Endothelial cell of umbilical vein (primary cell): ENCODE results near the gene SLFN12L. TPM values are rescaled to one million over a fixed set of nuclear protein-coding genes. Genes with fewer than 3 reads are reported as not detected.

Experiments used
- BruUV-seq: library from RNA; stranded (reverse); fragments of 400-500 nt; replicated peaks from 2 replicates; lab custom pipeline; 2021; lab: Mats Ljungman, UMichigan
- CTCF ChIA-PET: fragments of 300-600, 350-600 bp; sonication (Branson Sonifier 250); formaldehyde crosslinking; loops from one replicate; lab custom pipeline; 2021; ENCODE audit warnings: antibody characterized with exemption, inconsistent platforms; lab: Charles Lee
- POLR2A ChIA-PET: fragments of 300-600, 350-600 bp; sonication (Branson Sonifier 250); formaldehyde crosslinking; loops from one replicate; lab custom pipeline; 2021; ENCODE audit warnings: antibody characterized with exemption, inconsistent platforms; lab: Charles Lee
- DNase-seq: peaks from one replicate; pipeline ENCODE4 v3.0.0-alpha.2; 2011; ENCODE audit warnings: low read depth, low spot score
- FAIRE-seq: peaks from 2 replicates; lab custom pipeline; 2011; peaks lifted over from hg19 to GRCh38; lab: Jason Lieb, UNC
- H2AFZ ChIP-seq: 2 replicates; pipeline ENCODE4 v1.6.0; 2012; ENCODE audit warnings: low read depth, low read length, control low read depth, inconsistent platforms
- H3K27ac ChIP-seq: 2 replicates; pipeline ENCODE4 v1.5.1; 2011; ENCODE audit warnings: low read depth, mild to moderate bottlenecking, control low read depth, low read length, moderate library complexity; ENCODE audit not compliant: insufficient read depth
- H3K27me3 ChIP-seq, 2 experiments: 2 replicates each; pipeline versions ENCODE4 v1.6.0 to v1.6.1; 2011; ENCODE audit warnings: low read length in 2 of 2, mixed read lengths in 1 of 2; ENCODE audit not compliant: control insufficient read depth in 2 of 2, insufficient read depth in 2 of 2
- H3K36me3 ChIP-seq, 2 experiments: 2 replicates in 1 of 2; 3 replicates in 1 of 2; pipeline ENCODE4 v1.5.1; 2011; ENCODE audit warnings: low read length in 2 of 2, mild to moderate bottlenecking in 1 of 2, moderate library complexity in 1 of 2; ENCODE audit not compliant: control insufficient read depth in 2 of 2, insufficient read depth in 2 of 2; ENCODE audit errors: extremely low read depth in 1 of 2
- H3K4me1 ChIP-seq: 3 replicates; pipeline ENCODE4 v1.5.1; 2011; ENCODE audit warnings: mild to moderate bottlenecking, low read length; ENCODE audit not compliant: control insufficient read depth, insufficient read depth; ENCODE audit errors: extremely low read depth
- H3K4me2 ChIP-seq: 2 replicates; pipeline ENCODE4 v1.6.1; 2011; ENCODE audit warnings: low read length, control low read depth, mixed read lengths; ENCODE audit not compliant: insufficient read depth
- H3K4me3 ChIP-seq, 3 experiments: fragments of 200-600 bp in 1 of 3; sonication (generic), shearing (Covaris generic) in 1 of 3; replicated peaks in 1 of 3; 2 replicates each; pipeline ENCODE4 v1.5.1; 2011 to 2016; ENCODE audit warnings: control low read depth in 3 of 3, low read length in 3 of 3, mild to moderate bottlenecking in 2 of 3, inconsistent platforms in 1 of 3, low read depth in 1 of 3, moderate library complexity in 1 of 3; ENCODE audit not compliant: insufficient read depth in 1 of 3
- H3K79me2 ChIP-seq: 2 replicates; pipeline ENCODE4 v1.6.0; 2012; ENCODE audit warnings: low read length, inconsistent platforms; ENCODE audit not compliant: control insufficient read depth, insufficient read depth
- H3K9ac ChIP-seq: replicated peaks from 2 replicates; pipeline ENCODE3; 2011; ENCODE audit warnings: low read length, control low read depth; ENCODE audit not compliant: insufficient read depth; ENCODE audit errors: extremely low read depth
- H3K9me1 ChIP-seq: replicated peaks from 3 replicates; pipeline ENCODE4 v1.6.0; 2011; ENCODE audit warnings: mild to moderate bottlenecking, low read length; ENCODE audit not compliant: control insufficient read depth, insufficient read depth; ENCODE audit errors: extremely low read depth
- H3K9me3 ChIP-seq: replicated peaks from 2 replicates; pipeline ENCODE4 v1.5.1; 2012; ENCODE audit warnings: low read length, inconsistent platforms; ENCODE audit not compliant: control insufficient read depth, insufficient read depth
- H4K20me1 ChIP-seq: replicated peaks from 2 replicates; pipeline ENCODE3; 2011; ENCODE audit warnings: mild to moderate bottlenecking, low read length; ENCODE audit not compliant: control insufficient read depth, insufficient read depth; ENCODE audit errors: extremely low read depth
- CTCF ChIP-seq, 2 donors: IDR thresholded peaks; 1 replicate in 1 of 2; 2 replicates in 1 of 2; pipeline ENCODE4 v1.5.1; 2011; ENCODE audit warnings: low read length in 2 of 2, mild to moderate bottlenecking in 2 of 2, moderate library complexity in 2 of 2, control low read depth in 1 of 2, inconsistent platforms in 1 of 2, low read depth in 1 of 2; ENCODE audit not compliant: insufficient read depth in 1 of 2; ENCODE audit errors: extremely low read depth in 1 of 2
- EZH2 ChIP-seq: IDR thresholded peaks from 2 replicates; pipeline ENCODE4 v1.6.1; 2012; ENCODE audit warnings: borderline replicate concordance, low read depth, mild to moderate bottlenecking, moderate library complexity, low read length, inconsistent platforms; ENCODE audit not compliant: severe bottlenecking
- FOS ChIP-seq: IDR thresholded peaks from 2 replicates; pipeline ENCODE4 v1.6.1; 2011; ENCODE audit warnings: mild to moderate bottlenecking, low read length, moderate library complexity, borderline replicate concordance; ENCODE audit not compliant: insufficient read depth
- GATA2 ChIP-seq: IDR thresholded peaks from 2 replicates; pipeline ENCODE4 v1.7.0; 2011; ENCODE audit warnings: low read depth, mild to moderate bottlenecking, moderate library complexity, mixed read lengths, low read length; ENCODE audit not compliant: insufficient read length, insufficient read depth
- JUN ChIP-seq: IDR thresholded peaks from 2 replicates; pipeline ENCODE4 v1.6.1; 2011; ENCODE audit warnings: borderline replicate concordance, low read depth; ENCODE audit not compliant: insufficient read length, insufficient read depth
- MAX ChIP-seq: IDR thresholded peaks from 2 replicates; pipeline ENCODE4 v1.6.1; 2011; ENCODE audit not compliant: insufficient read depth, insufficient read length
- MYC ChIP-seq: IDR thresholded peaks from one replicate; pipeline ENCODE4 v1.6.1; 2011; ENCODE audit warnings: mild to moderate bottlenecking, low read depth, low read length
- POLR2A ChIP-seq: IDR thresholded peaks from 2 replicates; pipeline ENCODE4 v1.6.1; 2012; ENCODE audit warnings: low read depth, mild to moderate bottlenecking, control low read depth, low read length
- POLR2AphosphoS5 ChIP-seq: IDR thresholded peaks from 2 replicates; pipeline ENCODE4 v1.6.1; 2012; ENCODE audit warnings: low read depth, mild to moderate bottlenecking, control low read depth, low read length, moderate library complexity; ENCODE audit not compliant: insufficient read depth
- dilution Hi-C: fragments of 300-500 bp; cut with MboI; formaldehyde crosslinking; loops from one replicate; pipeline ENCODE4 v1.15.0; 2019; ENCODE audit warnings: low sequenced_read_pairs; ENCODE audit not compliant: extremely low pct_ligation_motif_present
- intact Hi-C: fragments of 100-400 bp; cut with micrococcal nuclease; formaldehyde crosslinking; loops from one replicate; pipeline ENCODE4 v1.10.0; 2022
- polyA plus RNA-seq, 4 experiments: library from polyadenylated mRNA; depleted of rRNA in 3 of 4; stranded (reverse) in 3 of 4; unstranded in 1 of 4; fragments of >200 nt; gene quantifications; 2 replicates each; pipeline versions ENCODE4 v1.2.1 to v1.2.3, GENCODE V29; 2011 to 2012; ENCODE audit warnings: missing spikeins in 1 of 4
- total RNA-seq: library from RNA; stranded (reverse); gene quantifications from 2 replicates; pipeline ENCODE4 v1.2.3, GENCODE V29; 2021

The SLFN12L gene
- total and polyA plus RNA-seq, 2 donors (not counting 3 experiments of a cell fraction or from before 2014, with no cell fraction given), result not detected

GRCh38 chr17:35523296-35523695, 14.2 kb downstream of the SLFN12L start:
- peaks cover 11 to 25% of the 10 kb centered on the region in 2 experiments for H3K27me3 ChIP-seq
- peaks cover 10% of the 10 kb centered on the region for H3K4me1 ChIP-seq
- H3K79me2 ChIP-seq, result no peaks in the 10 kb centered on the region
- dilution Hi-C loops, result no loop called here
- FAIRE-seq (no peak), DNase-seq (no peak)
- TF ChIP-seq MAX (no peak), MYC (no peak), EZH2 (no peak), POLR2AphosphoS5 (no peak), FOS (no peak), JUN (no peak), POLR2A (no peak), CTCF (IDR thresholded peaks at IDR 0.05; ENCODE audit: extremely low read depth in 1 of 2, insufficient read depth in 1 of 2, low read depth in 1 of 2, low read length in 2 of 2) (no peak), GATA2 (no peak)
- intact Hi-C loops, result no loop called here
- H3K36me3 ChIP-seq, result no peaks in the 10 kb centered on the region
- POLR2A ChIA-PET, result no interaction called here
- H3K9me3 ChIP-seq, result no peaks in the 10 kb centered on the region
- no TSS peak for BruUV-seq
- CTCF ChIA-PET, result interaction anchor here (1.4 to 2.6 kb wide), 3 partner anchors 10 to 211 kb away, joined by 3 to 10 read pairs (median 4); no protein-coding TSS in a partner anchor
- no peak overlapping the region for H3K9ac ChIP-seq
- H3K4me2 ChIP-seq, result no peak overlapping the region
- H4K20me1 ChIP-seq, result no peaks in the 10 kb centered on the region
- H3K27ac ChIP-seq, result no peak overlapping the region
- no peaks in the 10 kb centered on the region for H3K9me1 ChIP-seq
- no peak overlapping the region for H2AFZ ChIP-seq
- H3K4me3 ChIP-seq, result no peak overlapping the region
